GM23248 (cell line): Measurements from ENCODE around the gene FRK. TPM values are rescaled to one million over a fixed set of nuclear protein-coding genes. Genes with fewer than 3 reads are reported as not detected.

ENCODE experiments used
- DNase-seq: peaks from one replicate; pipeline ENCODE4 v3.0.0-alpha.2; 2015
- H2AFZ ChIP-seq: fragments of 200-600 bp; sonication (generic); 2 replicates; pipeline ENCODE4 v1.6.1; 2016; ENCODE audit warnings: antibody characterized with exemption
- H3F3A ChIP-seq: fragments of 200-600 bp; sonication (generic); 2 replicates; pipeline ENCODE4 v1.6.1; 2016; ENCODE audit warnings: mild to moderate bottlenecking, antibody characterized with exemption, mixed run types; ENCODE audit not compliant: insufficient read depth
- H3K27ac ChIP-seq: fragments of 200-600 bp; sonication (generic); 2 replicates; pipeline ENCODE4 v1.5.1; 2016; ENCODE audit warnings: mild to moderate bottlenecking
- H3K27me3 ChIP-seq: fragments of 200-600 bp; sonication (generic); replicated peaks from 2 replicates; pipeline ENCODE4 v1.6.1; 2016; ENCODE audit warnings: mild to moderate bottlenecking; ENCODE audit not compliant: insufficient read depth
- H3K36me3 ChIP-seq: fragments of 200-600 bp; sonication (generic); 2 replicates; pipeline ENCODE4 v1.6.1; 2016; ENCODE audit warnings: low read depth, mild to moderate bottlenecking
- H3K4me1 ChIP-seq: fragments of 200-600 bp; sonication (generic); 2 replicates; pipeline ENCODE4 v1.6.1; 2016; ENCODE audit warnings: mild to moderate bottlenecking; ENCODE audit not compliant: insufficient read depth
- H3K4me2 ChIP-seq: fragments of 200-600 bp; sonication (generic); one replicate; pipeline ENCODE4 v1.6.1; 2016; ENCODE audit warnings: mild to moderate bottlenecking; ENCODE audit not compliant: unreplicated experiment
- H3K4me3 ChIP-seq: fragments of 200-600 bp; sonication (generic); 2 replicates; pipeline ENCODE4 v1.5.1; 2016; ENCODE audit warnings: mild to moderate bottlenecking
- H3K79me2 ChIP-seq: fragments of 200-600 bp; sonication (generic); 2 replicates; pipeline ENCODE4 v1.6.1; 2016; ENCODE audit warnings: mild to moderate bottlenecking; ENCODE audit not compliant: insufficient read depth
- H3K9ac ChIP-seq: fragments of 200-600 bp; sonication (generic); 2 replicates; pipeline ENCODE4 v1.6.1; 2016; ENCODE audit warnings: mild to moderate bottlenecking
- H3K9me2 ChIP-seq: fragments of 200-600 bp; sonication (generic); 2 replicates; pipeline ENCODE4 v1.6.1; 2016; ENCODE audit warnings: mixed run types, mild to moderate bottlenecking, moderate library complexity; ENCODE audit not compliant: insufficient read depth
- H3K9me3 ChIP-seq: fragments of 200-600 bp; sonication (generic); one replicate; pipeline ENCODE4 v1.6.1; 2017; ENCODE audit warnings: low read depth
- H4K20me1 ChIP-seq: fragments of 200-600 bp; sonication (generic); 2 replicates; pipeline ENCODE4 v1.6.0; 2016; ENCODE audit not compliant: insufficient read depth
- EZH2 ChIP-seq: fragments of 200-600 bp; sonication (generic); IDR thresholded peaks from 2 replicates; pipeline ENCODE4 v1.6.1; 2018; ENCODE audit warnings: antibody characterized with exemption, mild to moderate bottlenecking; ENCODE audit not compliant: insufficient read depth, poor library complexity, severe bottlenecking
- EZH2phosphoT487 ChIP-seq: fragments of 200-600 bp; sonication (generic); IDR thresholded peaks from 2 replicates; pipeline ENCODE4 v1.6.1; 2018; ENCODE audit warnings: antibody characterized with exemption, moderate library complexity, mild to moderate bottlenecking, low read depth; ENCODE audit not compliant: insufficient read depth
- WGBS, 2 experiments: methylation state at CpG; one replicate each; pipeline ENCODE4 v1.1.6; 2015 to 2017; ENCODE audit warnings: low lambda C conversion rate in 2 of 2, low coverage in 1 of 2; ENCODE audit errors: missing lambda C conversion rate in 2 of 2; 5-methylcytosine and 5-hydroxymethylcytosine counted together
- in situ Hi-C: fragments of 300-500 bp; cut with MboI; formaldehyde crosslinking; loops from 2 replicates; pipeline ENCODE4 v1.15.0; 2020
- polyA plus RNA-seq: library from polyadenylated mRNA; unstranded; fragments of >200 nt; fragmentation: Nextera tagmentation; extraction: Ambion mirVana; gene quantifications from 2 replicates; pipeline ENCODE4 v1.2.1, GENCODE V29; 2016
- total RNA-seq: library from RNA; depleted of rRNA; stranded (reverse); fragments of >200 nt; shearing (Covaris generic); gene quantifications from 2 replicates; pipeline ENCODE4 v1.2.3, GENCODE V29; 2014

The FRK gene
- total and polyA plus RNA-seq, 2 experiments from 2014 or later = 0.06 to 0.32 TPM

DNA sequence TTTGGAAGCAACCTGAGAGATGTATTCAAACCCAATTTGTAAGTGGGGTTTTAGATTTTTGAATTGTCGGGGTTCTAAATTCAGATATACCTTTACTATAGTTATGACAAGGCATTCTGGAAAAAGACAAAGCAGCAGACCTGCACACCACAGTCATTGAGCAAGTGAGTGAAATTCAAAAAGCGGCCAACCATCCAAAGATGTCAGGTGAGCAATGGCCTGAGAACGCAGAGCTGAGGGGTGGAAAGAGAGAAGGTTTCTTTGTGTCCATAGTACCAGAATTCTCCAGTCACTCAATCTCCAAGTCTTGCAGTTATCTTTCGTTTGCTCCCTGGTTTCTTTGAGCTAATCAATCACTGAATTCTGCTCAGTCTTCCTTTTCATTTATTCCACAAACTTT, 1.8 kb upstream of the FRK start:
- Histone ChIP-seq H3K4me2 (no peak overlapping the region), H3K4me1 (peaks cover 21% of the 10 kb centered on the region), H3K36me3 (no peaks in the 10 kb centered on the region), H3K27ac (no peak overlapping the region), H3K9me3 (no peaks in the 10 kb centered on the region), H3K9me2 (no peaks in the 10 kb centered on the region), H4K20me1 (no peaks in the 10 kb centered on the region), H2AFZ (no peak overlapping the region), H3K79me2 (no peaks in the 10 kb centered on the region), H3F3A (no peaks in the 10 kb centered on the region), H3K27me3 (no peaks in the 10 kb centered on the region), H3K9ac (no peak overlapping the region), H3K4me3 (no peak overlapping the region)
- DNase-seq = no peak
- TF ChIP-seq EZH2phosphoT487 = no peak
- no peak for TF ChIP-seq EZH2
- in situ Hi-C loops = no loop called here
- 84 to 88% methylated on average over 4 of the region's 4 CpGs for WGBS, 2 experiments

DNA sequence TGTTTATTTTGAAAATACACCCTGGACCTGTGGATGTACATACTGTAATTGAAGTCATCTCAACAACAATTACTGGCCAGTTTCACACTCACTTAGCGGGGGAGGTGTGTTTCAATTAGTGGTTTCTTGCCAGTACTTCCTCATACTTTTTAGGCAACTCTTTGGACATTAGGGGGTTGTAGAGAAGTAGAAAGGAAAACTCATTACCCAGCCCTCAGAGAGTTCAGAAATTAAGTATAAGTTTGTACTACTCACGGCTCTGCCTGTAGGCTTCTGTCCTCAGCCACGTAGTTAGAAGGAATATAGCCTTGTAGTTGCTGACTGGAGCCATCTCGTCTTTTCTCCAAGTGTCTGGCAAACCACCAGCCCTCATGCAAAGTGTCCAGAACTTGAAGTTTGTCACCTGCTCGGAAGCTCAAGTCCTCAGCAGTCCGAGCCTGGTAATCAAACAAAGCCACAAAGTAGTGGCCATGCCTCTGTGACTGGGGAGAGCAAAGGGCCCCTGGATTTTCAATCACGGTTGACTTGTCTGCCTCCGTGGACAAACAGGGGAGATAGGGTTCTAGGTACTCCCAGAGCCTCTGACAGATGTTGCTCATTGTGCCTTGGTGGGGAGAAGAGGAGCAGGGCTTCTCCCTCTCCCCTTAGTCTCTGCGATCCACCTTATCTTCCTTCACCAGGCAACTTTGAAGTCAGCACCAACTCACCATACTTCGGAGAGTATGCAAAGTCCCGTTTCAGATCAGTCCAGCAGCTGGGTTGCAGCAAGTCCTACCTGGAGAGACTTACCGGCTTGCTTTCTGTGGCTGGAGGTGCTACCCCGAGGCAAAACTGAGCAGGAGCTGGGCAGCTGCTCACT, 749 bp downstream of the FRK start:
- TF ChIP-seq EZH2phosphoT487 (no peak), EZH2 (no peak)
- no peaks in the 10 kb centered on the region for H3K9me2 ChIP-seq
- no peaks in the 10 kb centered on the region for H3K9me3 ChIP-seq
- WGBS, 2 experiments = 7 to 8% methylated on average over 13 of the region's 13 CpGs
- no peaks in the 10 kb centered on the region for H3K79me2 ChIP-seq
- H4K20me1 ChIP-seq = no peaks in the 10 kb centered on the region
- peak overlapping the region; percentile 83 for H3K4me3 ChIP-seq
- DNase-seq = peak; percentile 42
- H3F3A ChIP-seq = no peaks in the 10 kb centered on the region
- H3K9ac ChIP-seq = peak overlapping the region; percentile 81
- H3K36me3 ChIP-seq = no peaks in the 10 kb centered on the region
- in situ Hi-C loops = no loop called here
- H3K27me3 ChIP-seq = no peaks in the 10 kb centered on the region
- H3K4me1 ChIP-seq = peaks cover 21% of the 10 kb centered on the region
- H3K27ac ChIP-seq = peak overlapping the region; percentile 69
- H2AFZ ChIP-seq = peak overlapping the region; percentile 99
- H3K4me2 ChIP-seq = peak overlapping the region; percentile 99

DNA sequence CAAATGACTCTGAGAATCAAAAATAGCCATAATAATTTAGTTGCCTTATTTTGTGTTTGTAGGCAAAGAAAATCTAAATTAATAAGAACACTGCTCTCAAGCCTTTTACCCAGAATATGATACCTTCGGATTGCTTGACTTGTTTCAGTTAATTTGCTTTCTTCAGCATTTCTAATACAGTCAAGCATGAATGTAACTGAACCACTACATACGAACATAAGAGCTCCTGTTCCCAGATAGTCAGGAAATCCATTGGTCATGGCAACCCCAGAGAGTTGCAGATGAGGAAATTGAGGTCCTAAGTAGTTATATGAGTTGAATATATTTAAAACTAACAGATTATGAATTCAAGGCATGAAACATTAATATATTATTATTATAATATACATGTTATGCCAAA, 2.9 kb downstream of the FRK start:
- 85 to 86% methylated on average over 2 of the region's 2 CpGs for WGBS, 2 experiments
- Histone ChIP-seq H3K36me3 (no peaks in the 10 kb centered on the region), H3F3A (no peaks in the 10 kb centered on the region), H3K27ac (no peak overlapping the region), H3K4me2 (no peak overlapping the region), H3K4me3 (no peak overlapping the region), H3K79me2 (no peaks in the 10 kb centered on the region), H3K9me3 (no peaks in the 10 kb centered on the region), H2AFZ (no peak overlapping the region), H4K20me1 (no peaks in the 10 kb centered on the region), H3K27me3 (no peaks in the 10 kb centered on the region), H3K9ac (no peak overlapping the region), H3K4me1 (peaks cover 21% of the 10 kb centered on the region), H3K9me2 (no peaks in the 10 kb centered on the region)
- in situ Hi-C loops = no loop called here
- no peak for DNase-seq
- TF ChIP-seq EZH2 (no peak), EZH2phosphoT487 (no peak)

DNA sequence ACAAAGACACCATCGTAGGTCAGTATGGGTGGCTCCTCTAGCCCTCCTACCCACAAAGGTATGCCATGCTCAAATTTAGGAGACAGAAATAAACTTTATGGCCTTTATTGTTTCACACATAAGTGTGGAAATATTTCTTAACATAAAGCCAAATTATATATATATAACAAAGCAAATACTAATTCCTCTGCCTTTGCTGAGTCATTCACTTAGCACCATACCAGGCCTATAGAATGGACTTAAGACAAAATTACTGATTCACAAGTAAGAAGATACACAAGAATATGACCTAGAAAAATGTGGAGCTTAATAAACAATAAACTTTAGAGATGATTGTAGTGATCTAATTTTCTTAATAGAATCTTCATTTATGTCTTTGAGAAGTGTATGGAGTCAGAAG, 5.2 kb downstream of the FRK start:
- no peaks in the 10 kb centered on the region for H3K9me3 ChIP-seq
- H3K4me1 ChIP-seq = peaks cover 12% of the 10 kb centered on the region
- H3F3A ChIP-seq = no peaks in the 10 kb centered on the region
- H3K4me2 ChIP-seq = no peak overlapping the region
- DNase-seq = no peak
- H2AFZ ChIP-seq = no peak overlapping the region
- H3K27ac ChIP-seq = no peak overlapping the region
- H3K9ac ChIP-seq = no peak overlapping the region
- H3K27me3 ChIP-seq = no peaks in the 10 kb centered on the region
- in situ Hi-C loops = no loop called here
- no peak for TF ChIP-seq EZH2
- no peak for TF ChIP-seq EZH2phosphoT487
- H3K4me3 ChIP-seq = no peak overlapping the region
- no peaks in the 10 kb centered on the region for H4K20me1 ChIP-seq
- WGBS, 2 experiments = 83 to 95% methylated on average over 1 of the region's 1 CpG
- no peaks in the 10 kb centered on the region for H3K9me2 ChIP-seq
- H3K79me2 ChIP-seq = no peaks in the 10 kb centered on the region
- H3K36me3 ChIP-seq = no peaks in the 10 kb centered on the region

DNA sequence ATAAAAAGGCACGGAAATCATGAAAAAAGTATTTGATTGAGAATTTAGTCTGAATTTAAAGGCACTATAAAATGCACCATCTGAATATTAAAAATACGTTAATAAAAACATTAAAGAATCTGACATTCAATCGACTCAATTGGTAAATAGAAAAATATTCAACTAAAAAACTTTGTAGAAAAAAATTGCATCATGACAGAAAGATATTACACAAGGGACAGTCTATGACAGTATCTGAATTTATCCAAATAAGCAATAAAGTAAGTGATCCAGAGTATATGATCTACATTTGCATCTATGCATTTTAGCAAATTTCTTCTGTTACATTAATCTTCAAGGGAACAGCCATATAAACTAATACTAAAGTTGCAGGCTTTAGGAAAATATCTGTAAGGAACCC, 9.4 kb downstream of the FRK start:
- no peak overlapping the region for H3K9ac ChIP-seq
- H3K27me3 ChIP-seq = no peaks in the 10 kb centered on the region
- no peaks in the 10 kb centered on the region for H3F3A ChIP-seq
- H3K9me3 ChIP-seq = no peaks in the 10 kb centered on the region
- H3K27ac ChIP-seq = no peak overlapping the region
- no peak overlapping the region for H3K4me2 ChIP-seq
- no peaks in the 10 kb centered on the region for H3K9me2 ChIP-seq
- H3K79me2 ChIP-seq = no peaks in the 10 kb centered on the region
- H2AFZ ChIP-seq = no peak overlapping the region
- no peaks in the 10 kb centered on the region for H3K4me1 ChIP-seq
- no peak overlapping the region for H3K4me3 ChIP-seq
- DNase-seq = no peak
- in situ Hi-C loops = no loop called here
- H4K20me1 ChIP-seq = no peaks in the 10 kb centered on the region
- H3K36me3 ChIP-seq = no peaks in the 10 kb centered on the region
- TF ChIP-seq EZH2phosphoT487 (no peak), EZH2 (no peak)
- WGBS, 2 experiments = 78 to 88% methylated on average over 3 of the region's 3 CpGs
